Memory B cell (primary cell): ENCODE measurements around the gene IFIT2.
"Not testable (repeated sequence)": the region's sequence is repeated elsewhere in the genome, so short reads cannot be mapped to it uniquely, and the experiment has no call there.

Source experiments
- ATAC-seq: fragments of 150-1000 bp; cut with Tn5 transposase; 2 replicates; pipeline ENCODE4 v1.10.0; 2021; ENCODE audit warnings: low read depth, mild to moderate bottlenecking, moderate library complexity
- DNase-seq, 2 donors: peaks; one replicate each; pipeline ENCODE4 v3.0.0; 2022; ENCODE audit warnings: low spot score in 2 of 2
- H3K27ac Mint-ChIP-seq: one replicate; pipeline ENCODE4 v1.8.0; 2022; ENCODE audit warnings: mild to moderate bottlenecking, moderate library complexity, mixed read lengths
- H3K27me3 Mint-ChIP-seq: one replicate; pipeline ENCODE4 v1.8.0; 2022; ENCODE audit warnings: mixed read lengths
- H3K36me3 Mint-ChIP-seq: one replicate; pipeline ENCODE4 v1.8.0; 2022; ENCODE audit warnings: mild to moderate bottlenecking, mixed read lengths
- H3K4me1 Mint-ChIP-seq: one replicate; pipeline ENCODE4 v1.8.0; 2022; ENCODE audit warnings: mixed read lengths
- H3K4me3 Mint-ChIP-seq: one replicate; pipeline ENCODE4 v1.8.0; 2022; ENCODE audit warnings: mild to moderate bottlenecking, moderate library complexity, mixed read lengths
- H3K9me3 Mint-ChIP-seq: one replicate; pipeline ENCODE4 v1.8.0; 2022; ENCODE audit warnings: mixed read lengths

IFIT2 gene

DNA sequence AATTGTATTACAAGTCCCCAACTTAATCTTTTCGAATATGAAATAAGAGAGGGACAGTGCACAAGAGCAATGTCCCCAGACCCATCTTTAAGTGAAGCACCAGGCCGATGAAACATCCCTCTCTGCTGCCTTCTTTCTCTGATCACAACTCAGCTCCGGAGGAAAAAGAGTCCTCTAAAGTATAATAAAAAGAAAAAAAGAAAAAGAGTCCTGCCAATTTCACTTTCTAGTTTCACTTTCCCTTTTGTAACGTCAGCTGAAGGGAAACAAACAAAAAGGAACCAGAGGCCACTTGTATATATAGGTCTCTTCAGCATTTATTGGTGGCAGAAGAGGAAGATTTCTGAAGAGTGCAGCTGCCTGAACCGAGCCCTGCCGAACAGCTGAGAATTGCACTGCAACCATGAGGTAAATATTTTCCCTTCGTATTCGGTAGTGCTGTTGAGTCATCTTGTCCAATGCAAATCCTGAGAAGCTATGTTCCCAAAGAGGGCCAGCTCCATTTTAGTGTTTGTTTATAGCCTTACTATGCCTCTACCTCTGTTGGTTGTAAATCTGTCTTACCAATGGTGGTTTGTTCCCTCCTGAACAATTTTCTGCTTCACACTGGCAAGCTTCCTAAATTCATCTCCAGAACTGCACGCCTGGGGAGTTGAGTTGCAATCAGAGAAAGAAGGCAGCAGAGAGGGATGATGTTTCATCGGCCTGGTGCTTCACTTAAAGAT is at the start of gene IFIT2:
Gene IFIT2 (plus strand): TSS at position 326 of the 725 bp plus-strand sequence. CDS start 78 bp downstream, at position 404.
- H3K36me3 Mint-ChIP-seq: peaks cover 24% of the 10 kb centered on the region
- H3K4me1 Mint-ChIP-seq: peaks cover 33% of the 10 kb centered on the region
- H3K27me3 Mint-ChIP-seq: no peaks in the 10 kb centered on the region
- DNase-seq: peak; percentile 38 to 71
- H3K4me3 Mint-ChIP-seq: peak within 1 kb of the TSS; percentile 94
- H3K9me3 Mint-ChIP-seq: peaks cover 7% of the 10 kb centered on the region
- H3K27ac Mint-ChIP-seq: peak within 1 kb of the TSS; percentile 98
- ATAC-seq: peak; percentile 91

DNA sequence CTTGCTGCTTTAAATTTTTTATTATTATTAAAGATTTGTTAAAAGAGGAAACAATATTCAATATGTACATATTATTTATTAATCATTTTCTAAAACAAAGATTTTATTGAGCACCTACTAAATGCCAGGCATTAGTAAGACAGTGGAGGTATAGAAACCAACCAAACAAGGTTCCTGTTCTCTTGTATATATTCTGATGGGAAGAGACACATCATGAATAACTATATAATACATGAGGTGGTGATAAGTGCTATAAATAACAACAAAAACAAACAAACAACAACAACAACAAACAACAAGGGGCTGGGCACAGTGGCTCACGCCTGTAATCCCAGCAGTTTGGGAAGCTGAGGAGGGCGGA is 49.6 kb upstream of the IFIT2 start:
- H3K27ac Mint-ChIP-seq: peak overlapping the region; percentile 88

DNA sequence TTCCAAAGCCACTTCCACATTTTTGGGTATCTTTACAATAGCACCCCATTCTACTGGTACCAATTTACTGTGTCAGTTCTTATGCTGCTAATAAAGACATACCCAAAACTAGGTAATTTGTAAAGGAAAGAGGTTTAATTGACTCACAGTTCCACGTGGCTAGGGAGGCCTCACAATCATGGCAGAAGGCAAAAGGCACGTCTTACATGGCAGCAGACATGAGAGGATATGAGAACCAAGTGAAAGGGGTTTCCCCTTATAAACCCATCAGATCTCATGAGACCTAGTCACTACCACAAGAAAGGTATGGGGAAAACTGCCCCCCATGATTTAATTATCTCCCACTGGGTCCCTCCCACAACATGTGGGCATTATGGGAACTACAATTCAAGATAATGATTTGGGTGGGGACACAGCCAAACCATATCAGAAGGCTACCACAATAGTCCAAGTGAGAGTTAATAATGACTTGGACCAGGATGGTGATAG is 46.7 kb upstream of the IFIT2 start:
- not testable (repeated sequence) for H3K9me3 Mint-ChIP-seq, DNase-seq, H3K27ac Mint-ChIP-seq, H3K27me3 Mint-ChIP-seq, H3K4me3 Mint-ChIP-seq, H3K36me3 Mint-ChIP-seq, ATAC-seq
- peaks cover 13% of the 10 kb centered on the region for H3K4me1 Mint-ChIP-seq

More for the DNA sequence above, 49.6 kb upstream of the IFIT2 start:
- ATAC-seq (no peak), DNase-seq (no peak)
- H3K4me1 Mint-ChIP-seq: peaks cover 22% of the 10 kb centered on the region
- H3K9me3 Mint-ChIP-seq: peaks cover 6% of the 10 kb centered on the region
- H3K36me3 Mint-ChIP-seq: peaks cover 8% of the 10 kb centered on the region
- no peaks in the 10 kb centered on the region for H3K27me3 Mint-ChIP-seq
- H3K4me3 Mint-ChIP-seq: no peak overlapping the region

GRCh38 chr10:89255793-89256192 is 46.1 kb upstream of the IFIT2 start:
- DNase-seq (no peak), ATAC-seq (no peak)
- Mint-ChIP-seq H3K4me3 (no peak overlapping the region), H3K36me3 (peaks cover 8% of the 10 kb centered on the region), H3K4me1 (peaks cover 8% of the 10 kb centered on the region), H3K9me3 (peaks cover 6% of the 10 kb centered on the region), H3K27ac (no peak overlapping the region), H3K27me3 (no peaks in the 10 kb centered on the region)

DNA sequence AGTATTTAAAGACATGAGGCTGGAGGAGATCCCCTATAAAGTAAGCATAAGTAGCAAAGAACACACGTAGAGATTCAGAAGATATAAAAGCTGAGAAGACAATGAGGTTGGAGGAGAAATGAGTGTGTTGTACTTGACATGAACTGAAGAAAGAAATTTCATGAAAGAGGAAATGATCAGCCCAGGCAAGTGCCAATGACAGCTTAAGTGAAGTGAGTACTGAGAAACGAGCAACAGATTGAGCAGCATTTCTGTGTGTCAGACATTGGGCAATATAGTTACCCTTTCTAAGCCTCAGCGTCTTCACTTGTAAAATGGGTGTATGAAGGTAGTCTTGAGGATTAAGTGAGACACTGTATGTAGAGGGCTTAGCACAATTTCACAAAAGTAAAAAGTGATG is 45.5 kb upstream of the IFIT2 start:
- no peaks in the 10 kb centered on the region for H3K27me3 Mint-ChIP-seq
- H3K4me3 Mint-ChIP-seq: no peak overlapping the region
- peaks cover 8% of the 10 kb centered on the region for H3K36me3 Mint-ChIP-seq
- H3K4me1 Mint-ChIP-seq: peaks cover 2% of the 10 kb centered on the region
- no peak for DNase-seq
- H3K27ac Mint-ChIP-seq: no peak overlapping the region
- H3K9me3 Mint-ChIP-seq: peaks cover 6% of the 10 kb centered on the region
- ATAC-seq: no peak

- Mint-ChIP-seq H3K36me3 (peaks cover 8% of the 10 kb centered on the region), H3K27ac (no peak overlapping the region), H3K9me3 (peaks cover 6% of the 10 kb centered on the region), H3K4me3 (no peak overlapping the region), H3K27me3 (no peaks in the 10 kb centered on the region), H3K4me1 (peaks cover 2% of the 10 kb centered on the region)
- DNase-seq (no peak), ATAC-seq (no peak)
These were observed 44.9 kb upstream of the IFIT2 start for GRCh38 chr10:89256962-89257361.

DNA sequence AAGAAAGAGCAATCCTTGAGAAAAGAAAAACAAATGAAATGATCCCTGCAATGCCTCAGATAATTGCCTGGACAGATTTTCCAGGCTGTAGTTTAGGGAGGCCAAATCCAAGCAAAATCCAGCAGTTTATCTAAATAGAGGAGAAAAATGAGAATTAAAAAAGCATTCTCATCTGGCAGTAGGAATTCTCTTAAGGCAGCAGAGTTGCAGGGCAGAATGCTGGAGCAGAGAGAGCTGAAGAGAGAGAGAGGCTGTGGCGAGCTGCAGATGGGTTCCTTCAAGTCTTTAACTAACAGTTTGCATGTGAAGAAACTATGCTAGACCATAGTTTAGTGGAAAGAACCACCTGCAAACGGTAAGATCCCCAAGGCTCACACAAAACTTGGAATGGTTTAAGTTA is 44.3 kb upstream of the IFIT2 start:
- Mint-ChIP-seq H3K9me3 (peaks cover 6% of the 10 kb centered on the region), H3K4me1 (peaks cover 2% of the 10 kb centered on the region), H3K36me3 (peaks cover 8% of the 10 kb centered on the region), H3K27ac (no peak overlapping the region), H3K27me3 (no peaks in the 10 kb centered on the region), H3K4me3 (no peak overlapping the region)
- ATAC-seq (no peak), DNase-seq (no peak)

DNA sequence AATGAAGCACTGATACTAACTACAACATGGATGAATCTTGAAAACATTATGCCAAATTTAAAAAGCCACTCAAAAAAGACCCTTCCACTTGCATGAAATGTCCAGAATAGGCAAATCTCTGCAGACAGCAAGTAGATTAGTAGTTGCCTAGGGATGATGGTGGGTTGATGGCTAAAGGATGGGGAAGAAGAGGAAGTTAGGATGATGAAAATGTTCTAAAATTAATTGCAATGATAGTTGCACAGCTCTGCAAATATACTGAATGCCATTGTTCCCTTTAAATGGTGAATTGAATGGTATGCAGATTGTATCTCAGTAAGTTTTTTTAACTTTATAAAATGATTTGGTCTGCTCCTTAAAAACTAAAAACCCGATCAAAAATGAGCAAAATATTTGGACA is 43.0 kb upstream of the IFIT2 start:
- Mint-ChIP-seq H3K4me3 (no peak overlapping the region), H3K9me3 (peaks cover 6% of the 10 kb centered on the region), H3K36me3 (peaks cover 8% of the 10 kb centered on the region), H3K4me1 (peaks cover 2% of the 10 kb centered on the region), H3K27me3 (no peaks in the 10 kb centered on the region), H3K27ac (no peak overlapping the region)
- ATAC-seq (no peak), DNase-seq (no peak)

DNA sequence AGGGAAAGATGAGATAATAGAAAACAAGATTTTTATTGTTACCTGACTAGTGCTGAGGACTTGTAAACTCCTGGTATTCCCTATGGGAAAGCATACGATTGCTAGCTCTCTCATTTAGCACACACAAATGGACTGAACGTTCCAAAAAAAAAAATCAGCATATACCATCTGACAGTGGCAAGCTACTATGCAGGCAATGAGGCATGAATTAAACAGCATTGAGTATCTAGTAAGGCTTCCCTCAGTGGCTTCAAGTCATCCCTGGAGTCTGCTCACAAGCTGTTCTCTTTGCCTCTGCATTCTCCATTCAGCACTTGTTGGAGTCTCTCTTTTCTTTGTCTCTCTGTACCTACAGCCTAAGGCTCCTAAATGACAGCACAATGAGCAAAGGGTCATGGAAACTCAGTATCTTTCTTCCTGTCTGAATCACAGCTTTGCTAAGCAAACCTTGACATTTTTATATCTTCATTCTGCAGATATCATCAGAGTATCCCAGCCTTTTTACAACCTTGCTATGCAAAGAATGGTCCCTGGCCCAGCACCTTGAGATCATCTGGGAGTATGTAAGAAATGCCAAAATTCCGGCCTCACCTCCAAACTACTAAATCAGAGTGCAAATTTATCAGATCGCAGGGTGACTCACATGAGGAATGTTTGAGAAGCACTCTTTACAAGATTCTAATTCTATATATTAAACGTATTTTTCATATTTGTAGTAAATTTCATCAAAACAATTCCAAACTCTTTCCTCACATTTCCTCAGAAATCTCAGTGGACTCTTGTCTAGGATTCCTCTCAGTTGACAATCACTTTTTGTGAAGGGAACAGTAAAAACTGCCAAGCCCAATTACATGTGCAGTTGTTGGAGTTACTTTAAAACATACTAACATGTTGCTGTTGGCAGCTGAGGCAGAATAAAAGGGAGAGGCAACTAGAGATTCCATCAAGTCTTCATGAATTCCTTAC is 39.5 kb upstream of the IFIT2 start:
- ATAC-seq (no peak), DNase-seq (no peak)
- no peaks in the 10 kb centered on the region for H3K4me1 Mint-ChIP-seq
- H3K27ac Mint-ChIP-seq: no peak overlapping the region
- H3K4me3 Mint-ChIP-seq: no peak overlapping the region
- H3K27me3 Mint-ChIP-seq: no peaks in the 10 kb centered on the region
- H3K9me3 Mint-ChIP-seq: no peaks in the 10 kb centered on the region
- H3K36me3 Mint-ChIP-seq: no peaks in the 10 kb centered on the region

DNA sequence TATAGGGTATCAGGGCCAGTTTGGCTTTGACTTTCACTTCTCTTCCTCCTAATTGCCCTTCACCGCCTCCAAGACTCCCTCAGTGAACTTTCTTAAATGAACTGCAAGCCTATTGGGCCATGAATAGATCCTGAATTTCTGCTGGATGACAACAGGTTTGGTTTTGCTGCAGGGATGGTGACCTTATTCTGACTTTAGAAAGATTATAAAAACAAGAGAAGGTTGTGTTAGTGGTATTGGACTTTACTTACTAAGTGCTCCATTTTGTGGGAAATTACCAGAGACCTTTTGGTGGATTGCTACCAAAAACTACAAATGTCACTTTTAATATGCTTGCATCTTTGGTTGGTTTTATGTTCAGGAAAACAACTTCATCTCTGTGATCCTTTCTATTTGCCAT is 38.8 kb upstream of the IFIT2 start:
- no peaks in the 10 kb centered on the region for H3K4me1 Mint-ChIP-seq
- ATAC-seq: no peak
- no peaks in the 10 kb centered on the region for H3K9me3 Mint-ChIP-seq

GRCh38 chr10:89263531-89263930 is 38.3 kb upstream of the IFIT2 start:
- DNase-seq: no peak
- ATAC-seq: no peak
- Mint-ChIP-seq H3K27me3 (no peaks in the 10 kb centered on the region), H3K27ac (no peak overlapping the region), H3K4me1 (no peaks in the 10 kb centered on the region), H3K4me3 (no peak overlapping the region), H3K36me3 (no peaks in the 10 kb centered on the region), H3K9me3 (no peaks in the 10 kb centered on the region)

More for the DNA sequence above, 38.8 kb upstream of the IFIT2 start:
- DNase-seq: no peak
- H3K27ac Mint-ChIP-seq: no peak overlapping the region
- H3K4me3 Mint-ChIP-seq: no peak overlapping the region
- H3K36me3 Mint-ChIP-seq: no peaks in the 10 kb centered on the region
- no peaks in the 10 kb centered on the region for H3K27me3 Mint-ChIP-seq

DNA sequence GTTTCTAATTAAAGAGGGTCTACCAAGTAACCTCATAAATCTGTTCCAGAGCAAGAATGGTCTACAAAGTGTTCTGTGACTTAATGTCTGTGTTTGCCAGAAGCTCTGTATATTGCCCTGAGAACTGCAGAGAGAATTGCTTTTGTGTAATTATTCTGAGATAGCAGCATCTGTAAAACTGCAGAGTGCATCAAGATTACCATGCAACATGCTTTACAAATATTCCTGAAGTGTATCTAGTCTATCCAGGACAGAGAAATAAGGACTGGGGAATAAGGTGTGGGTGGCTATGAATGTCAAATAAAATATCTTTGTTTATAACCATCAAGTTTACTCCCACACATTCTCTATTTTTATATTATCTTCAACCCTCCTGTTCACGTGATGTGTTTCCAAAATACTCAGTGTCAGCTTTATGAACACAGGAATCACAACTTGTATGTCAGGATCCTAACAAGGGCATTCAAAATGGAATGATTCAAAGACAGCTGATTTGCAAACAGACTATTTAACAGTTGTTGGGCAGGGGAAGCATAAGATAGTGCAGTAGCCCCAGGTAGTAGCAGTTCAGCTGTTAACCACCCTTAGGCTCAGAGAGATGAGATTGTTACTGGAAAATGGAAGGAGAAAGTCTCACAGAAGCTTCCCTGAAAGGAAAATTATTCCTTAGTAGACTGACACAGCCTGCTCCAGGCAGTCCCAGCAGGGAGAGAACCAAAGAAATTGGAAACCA is 35.0 kb upstream of the IFIT2 start:
- no peak for DNase-seq
- Mint-ChIP-seq H3K36me3 (no peaks in the 10 kb centered on the region), H3K9me3 (no peaks in the 10 kb centered on the region), H3K4me3 (no peak overlapping the region), H3K4me1 (no peaks in the 10 kb centered on the region), H3K27me3 (no peaks in the 10 kb centered on the region), H3K27ac (no peak overlapping the region)
- ATAC-seq: no peak

- Mint-ChIP-seq H3K36me3 (peaks cover 2% of the 10 kb centered on the region), H3K4me3 (no peak overlapping the region), H3K4me1 (no peaks in the 10 kb centered on the region), H3K27ac (no peak overlapping the region), H3K9me3 (peaks cover 2% of the 10 kb centered on the region), H3K27me3 (no peaks in the 10 kb centered on the region)
- ATAC-seq: no peak
- DNase-seq: no peak
These were observed 32.3 kb upstream of the IFIT2 start for GRCh38 chr10:89269433-89270152.
